Embryonic facial prominence (tissue), 1 donor: ENCODE data around the gene DOK1.
"Not testable (repeated sequence)": the region's sequence is repeated elsewhere in the genome, so short reads cannot be mapped to it uniquely, and the experiment has no call there.

ENCODE experiments used
- DNase-seq: peaks from one replicate; pipeline ENCODE4 v3.0.0-alpha.2; 2016; ENCODE audit errors: extremely low spot score

The DOK1 gene

GRCh38 chr2:74548285-74548899 is 6.1 kb upstream of the DOK1 start:
- no peak for DNase-seq

DNA sequence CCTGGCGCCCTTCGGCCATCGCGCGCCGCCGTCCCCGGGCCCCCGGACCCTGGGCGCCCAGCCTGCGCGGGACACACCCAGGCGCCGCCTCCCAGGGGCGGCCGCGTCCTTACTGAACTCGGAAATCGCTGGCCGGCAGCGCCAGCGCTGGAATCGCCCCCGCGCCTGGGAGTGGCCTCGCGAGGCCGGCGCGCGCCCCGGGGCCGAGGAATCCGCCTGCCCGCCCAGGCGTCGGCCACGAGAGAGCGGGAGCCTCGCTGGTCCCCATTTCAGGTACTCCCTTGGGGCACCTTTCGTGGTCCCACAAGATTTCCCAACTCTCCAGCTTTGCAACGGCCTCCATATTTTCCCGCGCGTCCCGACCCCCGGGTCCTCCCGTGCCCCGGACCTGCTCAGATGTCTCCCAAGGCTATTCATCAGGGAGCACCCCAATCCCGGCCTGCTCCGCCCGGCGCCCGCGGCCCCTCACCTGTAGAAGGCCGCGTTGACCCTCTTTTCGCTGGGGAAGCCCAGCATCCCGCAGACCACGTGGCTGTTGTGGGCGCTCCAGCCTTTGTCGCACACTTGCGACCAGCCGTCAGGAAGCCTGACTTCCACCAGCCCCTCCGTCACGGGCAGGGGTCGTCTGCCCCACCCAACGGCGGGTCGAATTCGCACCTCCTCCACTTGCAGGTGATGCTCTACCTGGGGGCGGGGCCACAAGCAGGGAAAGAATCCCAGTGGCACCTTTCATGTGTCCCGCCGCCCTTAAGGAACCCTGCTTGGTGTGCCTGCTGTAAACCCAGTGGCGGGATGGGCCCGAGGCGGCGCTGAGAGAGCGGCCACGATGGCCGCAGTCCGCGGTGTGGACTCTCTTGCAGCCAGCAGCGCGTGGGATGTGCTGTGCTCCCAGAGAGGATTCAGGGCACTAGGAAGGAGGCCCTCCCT is 5.4 kb upstream of the DOK1 start:
- DNase-seq, result no peak

- DNase-seq, result no peak
Measured at GRCh38 chr2:74550231-74550630, 4.3 kb upstream of the DOK1 start.

GRCh38 chr2:74551530-74551929 is 3.0 kb upstream of the DOK1 start:
- no peak for DNase-seq

DNA sequence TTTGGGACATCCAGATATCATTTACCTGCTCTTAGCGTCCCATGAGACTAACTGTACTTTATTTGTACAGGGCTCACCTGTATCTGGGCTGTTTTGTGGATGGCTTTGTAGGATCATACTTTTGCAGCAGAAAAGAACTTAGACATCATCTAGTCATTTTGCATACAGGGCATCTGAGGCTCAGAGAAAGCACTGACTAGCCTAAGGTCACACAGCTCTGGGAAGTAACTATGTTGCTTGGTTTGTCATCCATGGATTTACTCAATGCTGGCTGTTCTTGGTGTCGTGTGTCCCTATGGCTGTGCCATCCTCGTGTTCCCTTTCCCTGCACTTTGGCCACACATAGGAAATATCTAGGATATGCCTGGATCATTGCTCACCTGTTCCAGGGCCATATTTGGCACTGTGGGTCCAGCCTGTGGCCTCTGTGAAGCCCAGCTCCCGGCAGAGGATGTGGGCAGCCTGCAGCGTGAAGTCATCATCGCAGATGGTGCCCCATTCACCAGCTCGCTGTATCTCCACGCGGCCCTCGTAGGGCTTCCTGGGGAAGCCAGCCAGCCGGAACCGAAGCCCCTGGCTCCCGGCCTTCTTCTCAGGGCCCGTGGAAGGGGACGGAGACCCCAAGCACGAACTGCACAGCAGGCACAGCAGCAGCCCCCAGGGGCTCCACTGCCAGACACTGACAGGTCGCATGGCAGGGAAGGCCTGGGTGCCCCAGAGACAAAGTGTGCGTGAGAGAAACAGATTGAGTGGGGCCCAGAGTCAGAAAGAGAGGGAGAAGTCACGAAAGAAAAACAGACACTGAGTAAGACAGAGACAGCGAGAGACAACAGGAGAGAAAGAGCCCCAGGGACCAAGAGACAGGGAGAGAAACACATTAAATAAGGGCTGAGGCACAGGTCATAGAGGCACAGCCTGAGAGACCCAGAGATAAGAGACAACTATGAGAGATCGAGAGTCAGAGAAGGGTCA is 2.3 kb upstream of the DOK1 start:
- DNase-seq, result no peak

GRCh38 chr2:74552914-74553811 is 1.4 kb upstream of the DOK1 start:
- DNase-seq, result no peak

DNA sequence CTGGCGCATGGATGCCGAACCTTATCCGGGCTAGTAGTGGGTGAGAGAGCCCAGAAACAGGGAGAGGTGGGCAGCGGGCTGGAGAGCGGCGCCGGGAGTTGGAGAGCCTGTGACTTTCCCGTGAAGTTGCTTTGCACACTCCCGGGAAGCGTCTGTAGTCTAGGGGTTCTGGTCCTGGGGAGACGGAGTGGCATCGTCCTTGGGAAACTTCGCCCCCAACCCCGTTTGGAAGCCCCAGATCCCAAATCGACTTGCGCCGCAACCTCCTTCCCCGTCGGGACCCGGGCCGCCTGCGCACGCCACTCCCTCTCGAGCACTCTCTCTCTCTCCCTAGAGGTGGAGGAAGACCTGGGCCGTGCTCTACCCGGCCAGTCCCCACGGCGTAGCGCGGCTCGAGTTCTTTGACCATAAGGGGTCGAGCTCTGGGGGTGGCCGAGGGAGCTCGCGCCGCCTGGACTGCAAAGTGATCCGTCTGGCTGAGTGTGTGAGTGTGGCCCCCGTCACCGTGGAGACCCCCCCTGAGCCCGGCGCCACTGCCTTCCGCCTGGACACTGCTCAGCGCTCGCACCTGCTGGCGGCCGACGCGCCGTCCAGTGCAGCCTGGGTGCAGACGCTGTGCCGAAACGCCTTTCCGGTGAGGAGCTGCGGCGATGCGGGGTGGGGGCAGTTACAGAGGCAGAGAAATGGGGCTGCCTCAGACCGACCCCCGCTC is 456 bp downstream of the DOK1 start:
- no peak for DNase-seq

GRCh38 chr2:74555610-74556103 is 1.1 kb downstream of the DOK1 start:
- no peak for DNase-seq

- DNase-seq, result no peak
Measured at GRCh38 chr2:74556159-74556558, 1.6 kb downstream of the DOK1 start.

- DNase-seq, result no peak
Measured at GRCh38 chr2:74556831-74557370, 2.4 kb downstream of the DOK1 start.

DNA sequence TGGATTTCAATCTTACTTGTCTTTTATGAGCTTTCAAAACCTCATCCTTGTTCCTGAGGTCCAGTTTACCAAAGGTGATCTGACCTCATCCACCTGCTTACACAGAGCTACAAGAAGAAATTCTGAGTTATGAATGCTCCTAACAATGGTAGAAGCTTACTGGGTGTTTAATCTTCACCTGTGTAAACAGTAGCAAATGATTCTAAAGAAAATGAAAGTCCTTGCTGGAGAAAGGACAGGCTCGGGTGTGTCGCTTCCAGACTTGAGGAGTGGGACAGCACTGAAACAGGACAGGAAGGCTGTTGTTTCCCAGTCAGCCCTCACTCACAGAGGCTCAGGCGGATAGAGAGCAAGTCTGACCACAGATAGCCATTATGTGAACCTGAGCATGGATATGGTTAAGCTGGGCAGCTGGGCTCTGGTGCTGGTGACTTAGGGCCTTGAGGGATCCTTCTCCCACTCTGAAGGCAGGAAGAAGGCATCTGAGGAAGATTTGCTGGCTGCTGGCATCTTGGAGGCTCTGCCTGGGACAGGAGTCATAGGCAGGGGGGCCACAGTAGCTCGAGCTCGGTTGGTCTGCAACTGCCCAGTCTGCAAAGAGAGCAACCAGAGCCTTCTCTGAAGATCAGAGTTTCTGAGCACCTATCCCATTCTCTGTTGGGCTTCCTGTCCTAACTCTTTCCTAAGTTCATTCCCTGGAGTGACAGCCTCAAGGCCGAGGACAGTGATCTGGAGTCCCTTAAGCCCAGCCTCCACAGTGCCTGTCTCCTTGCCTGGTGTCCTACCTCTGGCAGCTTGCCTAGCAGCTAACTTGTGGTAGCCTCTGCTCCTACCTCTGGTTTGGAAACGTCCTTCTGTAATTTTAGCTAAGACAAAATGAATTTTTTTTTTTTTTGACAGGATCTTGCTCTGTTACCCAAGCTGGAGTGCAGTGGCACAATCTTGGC is 4.0 kb downstream of the DOK1 start:
- no peak for DNase-seq

GRCh38 chr2:74559912-74560311 is 5.4 kb downstream of the DOK1 start:
- no peak for DNase-seq

GRCh38 chr2:74560591-74560990 is 6.1 kb downstream of the DOK1 start:
- DNase-seq, result no peak

DNA sequence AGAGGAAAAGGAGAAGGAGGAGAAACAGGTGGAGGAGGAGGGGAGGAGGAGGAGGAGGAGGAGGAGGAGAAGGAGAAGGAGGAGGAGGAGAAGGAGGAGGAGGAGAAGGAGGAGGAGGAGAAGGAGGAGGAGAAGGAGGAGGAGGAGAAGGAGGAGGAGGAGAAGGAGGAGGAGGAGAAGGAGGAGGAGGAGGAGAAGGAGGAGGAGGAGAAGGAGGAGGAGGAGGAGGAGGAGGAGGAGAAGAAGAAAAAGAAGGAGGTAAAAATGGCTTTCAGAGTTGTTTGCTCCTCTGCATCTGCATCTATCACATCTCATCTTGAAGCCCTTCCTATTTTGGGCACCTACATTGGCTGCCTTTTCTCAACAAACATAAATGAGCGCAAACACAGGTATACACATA is 6.5 kb downstream of the DOK1 start:
- DNase-seq, result not testable (repeated sequence)

DNA sequence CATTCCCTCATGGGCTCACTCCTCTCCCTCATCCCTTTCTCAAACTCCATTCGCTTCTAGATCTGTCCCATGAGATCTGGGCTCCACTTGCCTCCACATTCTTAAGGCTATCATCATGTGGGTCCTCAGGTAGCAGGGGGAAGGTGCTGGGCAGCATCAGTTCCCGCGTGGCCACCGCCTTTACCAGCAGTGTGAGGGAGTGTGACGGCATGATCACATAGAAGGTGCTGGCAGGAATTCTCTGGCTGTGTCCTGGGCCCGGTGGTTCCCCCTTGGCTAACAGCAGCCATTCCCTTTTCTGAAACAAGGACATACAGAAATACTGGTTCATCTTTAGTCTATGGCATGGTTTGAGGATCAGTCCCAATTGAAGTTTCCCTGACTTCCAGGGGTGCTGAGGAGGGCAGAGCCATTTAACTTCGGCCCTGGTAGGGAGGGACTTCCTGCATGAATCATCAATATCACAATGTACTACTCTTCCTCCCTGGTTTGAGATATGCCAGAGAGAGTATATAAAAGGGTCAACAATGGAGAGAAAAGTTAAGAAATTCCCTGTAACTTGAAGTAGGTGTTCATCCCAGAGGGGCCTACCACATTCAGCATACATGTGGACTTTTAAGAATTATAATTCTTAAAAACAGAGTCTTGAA is 7.7 kb downstream of the DOK1 start:
- no peak for DNase-seq

GRCh38 chr2:74564222-74564621 is 9.7 kb downstream of the DOK1 start:
- no peak for DNase-seq

- DNase-seq, result no peak
Measured at GRCh38 chr2:74566076-74566753, 11.7 kb downstream of the DOK1 start.

DNA sequence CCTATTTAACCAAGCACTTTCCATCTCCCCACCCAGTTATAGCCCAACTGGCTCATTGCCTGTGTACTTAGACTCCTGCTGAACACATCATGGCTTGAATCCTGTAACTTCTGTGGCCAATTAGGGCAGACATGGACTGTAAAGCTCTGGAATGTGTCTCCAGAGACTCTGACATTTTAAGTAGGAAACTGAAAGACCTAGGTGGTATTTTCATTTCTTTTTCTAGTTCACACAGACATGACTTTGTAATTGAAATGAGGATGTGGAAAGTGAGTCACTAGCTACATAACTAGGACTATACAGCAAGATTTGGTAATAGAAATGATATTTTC is 12.2 kb downstream of the DOK1 start:
- no peak for DNase-seq
